RCC 7860 (cell line): ENCODE data around the gene CRBN.
A peak's percentile ranks its signal among the peaks of the same experiment; 100 is the strongest.

ENCODE experiments used
- DNase-seq: peaks from one replicate; pipeline ENCODE4 v3.0.0-alpha.2; 2015; ENCODE audit warnings: low spot score
- FAIRE-seq: peaks from 2 replicates; lab custom pipeline; 2012; peaks lifted over from hg19 to GRCh38; lab: Jason Lieb, UNC

CRBN gene

GRCh38 chr3:3179407-3180094, at the start of gene CRBN:
Gene CRBN, minus strand, starts transcription at chr3:3179691. Its CDS starts 4 bp downstream, at chr3:3179687.
- peak; percentile 66 for DNase-seq
- no peak for FAIRE-seq

GRCh38 chr3:3227640-3228039, 48.1 kb upstream of the CRBN start:
- DNase-seq (no peak), FAIRE-seq (no peak)

- DNase-seq: no peak
- FAIRE-seq: no peak
Observed at GRCh38 chr3:3221528-3221927, 42.0 kb upstream of the CRBN start.

GRCh38 chr3:3216401-3216800, 36.9 kb upstream of the CRBN start:
- DNase-seq (no peak), FAIRE-seq (no peak)

GRCh38 chr3:3212781-3213440, 33.4 kb upstream of the CRBN start:
- no peak for FAIRE-seq
- DNase-seq: no peak

- no peak for FAIRE-seq
- no peak for DNase-seq
Observed at GRCh38 chr3:3209714-3210113, 30.2 kb upstream of the CRBN start.

GRCh38 chr3:3209057-3209456, 29.6 kb upstream of the CRBN start:
- DNase-seq (no peak), FAIRE-seq (no peak)

- no peak for FAIRE-seq
- no peak for DNase-seq
Observed at GRCh38 chr3:3201611-3202010, 22.1 kb upstream of the CRBN start.

GRCh38 chr3:3200632-3201212, 21.2 kb upstream of the CRBN start:
- FAIRE-seq: no peak

GRCh38 chr3:3199306-3199705, 19.8 kb upstream of the CRBN start:
- FAIRE-seq (no peak), DNase-seq (no peak)

More at GRCh38 chr3:3200632-3201212, 21.2 kb upstream of the CRBN start:
- peak; percentile 31 for DNase-seq

GRCh38 chr3:3196148-3196861, 16.8 kb upstream of the CRBN start:
- FAIRE-seq: no peak
- DNase-seq: no peak

GRCh38 chr3:3194861-3195260, 15.4 kb upstream of the CRBN start:
- FAIRE-seq (no peak), DNase-seq (no peak)

GRCh38 chr3:3192286-3192675, 12.8 kb upstream of the CRBN start:
- no peak for FAIRE-seq
- DNase-seq: no peak

- DNase-seq: no peak
Observed at GRCh38 chr3:3191675-3192285, 12.3 kb upstream of the CRBN start.

GRCh38 chr3:3189961-3190360, 10.5 kb upstream of the CRBN start:
- no peak for DNase-seq
- FAIRE-seq: no peak

More at GRCh38 chr3:3191675-3192285, 12.3 kb upstream of the CRBN start:
- FAIRE-seq: no peak

GRCh38 chr3:3189102-3189727, 9.7 kb upstream of the CRBN start:
- no peak for FAIRE-seq
- no peak for DNase-seq

GRCh38 chr3:3184876-3185275, 5.4 kb upstream of the CRBN start:
- FAIRE-seq: no peak
- no peak for DNase-seq

- FAIRE-seq: no peak
- no peak for DNase-seq
Observed at GRCh38 chr3:3180456-3180855, 965 bp upstream of the CRBN start.

GRCh38 chr3:3178498-3179328, 778 bp downstream of the CRBN start:
- DNase-seq (no peak), FAIRE-seq (no peak)
